Right ventricle myocardium superior (tissue), 1 donor: ENCODE measurements around the gene THUMPD3. TPM values are rescaled to one million over a fixed set of nuclear protein-coding genes. Genes with fewer than 3 reads are reported as not detected.
A peak's percentile ranks its signal among the peaks of the same experiment; 100 is the strongest.

Experiments used
- ATAC-seq: fragments of 200-7000 bp; cut with Tn5 transposase; one replicate; pipeline ENCODE4 v1.9.1; 2020; ENCODE audit warnings: mild to moderate bottlenecking; ENCODE audit not compliant: poor library complexity
- DNase-seq: peaks from one replicate; pipeline ENCODE4 v3.0.0-alpha.2; 2020
- intact Hi-C: fragments of 100-400 bp; cut with DNase I; formaldehyde crosslinking; loops from one replicate; pipeline ENCODE4 v1.11.2; 2022
- total RNA-seq: library from RNA; stranded (reverse); fragmentation: NEBNext Ultra II Directional; extraction: Animal tissue kit (Norgen Biotek cat#: 25700); gene quantifications from one replicate; pipeline ENCODE4 v1.2.1, GENCODE V29; 2021
- donor health status: DM: no; HTN: yes; CAD: no; lungs with severe emphysema.

THUMPD3 gene
- total RNA-seq, 1 donor from 2014 or later, result 52.9 TPM

DNA sequence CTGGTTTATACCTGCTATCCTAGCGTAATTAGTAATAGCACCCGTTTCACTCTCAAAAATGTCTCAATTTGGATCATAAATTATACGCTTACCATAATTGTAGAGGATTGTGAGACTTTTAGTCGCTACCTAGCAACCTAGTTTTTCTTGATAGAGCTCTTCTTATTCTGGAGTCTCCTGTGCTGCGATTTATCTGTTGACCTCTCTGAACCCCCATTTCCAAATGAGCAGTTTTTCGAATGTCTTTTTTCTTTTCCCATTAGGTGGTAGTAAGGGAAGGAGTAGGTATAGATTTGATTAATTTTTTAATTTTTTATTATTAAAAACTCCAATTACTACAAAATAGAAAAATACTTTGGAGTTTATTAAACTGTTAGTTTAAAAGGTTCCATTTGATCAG lies 45.2 kb downstream of the THUMPD3 start:
- DNase-seq, result no peak
- intact Hi-C loops, result no loop called here
- ATAC-seq, result no peak

DNA sequence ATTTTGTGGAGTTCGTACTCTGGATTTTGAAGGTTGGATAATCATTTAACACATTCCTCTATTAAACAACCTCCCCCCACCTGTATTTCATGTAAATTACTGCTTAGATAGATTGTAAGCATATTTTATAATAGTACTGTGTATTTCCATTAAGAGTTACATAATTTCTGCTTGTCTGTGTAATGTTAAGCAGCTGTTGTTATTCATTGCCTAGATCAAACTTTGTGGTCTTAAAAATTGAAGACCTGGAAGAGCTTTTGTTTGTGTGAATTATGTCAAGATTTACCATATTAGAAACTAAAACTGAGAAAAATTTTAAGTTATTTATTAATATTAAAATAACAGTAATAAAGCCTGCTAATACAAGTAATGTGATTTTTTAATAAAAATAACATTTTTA lies 45.7 kb downstream of the THUMPD3 start:
- ATAC-seq, result no peak
- DNase-seq, result no peak
- intact Hi-C loops, result no loop called here

DNA sequence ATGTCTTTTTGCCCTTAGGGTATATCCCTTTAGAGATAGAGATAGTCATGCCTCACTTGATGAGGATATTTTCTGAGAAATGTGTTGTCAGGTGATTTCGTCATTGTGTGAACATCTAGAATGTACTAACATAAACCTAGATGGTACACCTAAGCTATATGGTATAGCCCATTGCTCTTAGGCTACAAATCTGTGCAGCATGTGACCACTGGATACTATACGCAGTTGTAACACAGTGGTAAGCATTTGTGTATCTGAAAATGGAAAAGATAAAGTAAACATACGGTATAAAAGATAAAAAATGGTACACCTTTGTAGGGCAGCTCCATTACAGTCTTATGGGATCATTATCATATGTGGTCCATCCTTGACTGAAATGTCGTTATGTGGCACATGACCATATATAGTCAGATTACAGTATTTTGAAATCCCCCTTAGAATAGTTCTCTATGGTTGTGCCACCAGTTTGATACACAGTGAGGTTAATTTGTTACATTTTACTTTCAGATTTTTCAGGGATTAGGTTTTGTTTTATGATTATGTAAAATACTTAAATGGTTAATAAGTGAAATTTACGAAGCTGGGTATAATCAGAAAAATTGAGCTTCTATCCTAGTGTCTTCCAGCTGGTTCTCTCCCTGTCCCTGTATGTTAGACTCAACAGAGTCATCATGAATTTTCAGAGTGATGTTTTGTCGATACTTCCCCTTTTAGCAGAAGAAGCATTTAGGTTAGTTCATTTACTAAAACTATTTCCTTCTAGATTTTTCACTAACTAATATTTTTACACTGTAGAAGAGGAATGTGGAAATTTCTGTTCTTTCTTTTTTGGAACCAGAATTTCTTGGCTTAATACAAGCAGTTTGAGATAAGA lies 47.4 kb downstream of the THUMPD3 start:
- DNase-seq (no peak), ATAC-seq (no peak)
- intact Hi-C loops, result no loop called here

DNA sequence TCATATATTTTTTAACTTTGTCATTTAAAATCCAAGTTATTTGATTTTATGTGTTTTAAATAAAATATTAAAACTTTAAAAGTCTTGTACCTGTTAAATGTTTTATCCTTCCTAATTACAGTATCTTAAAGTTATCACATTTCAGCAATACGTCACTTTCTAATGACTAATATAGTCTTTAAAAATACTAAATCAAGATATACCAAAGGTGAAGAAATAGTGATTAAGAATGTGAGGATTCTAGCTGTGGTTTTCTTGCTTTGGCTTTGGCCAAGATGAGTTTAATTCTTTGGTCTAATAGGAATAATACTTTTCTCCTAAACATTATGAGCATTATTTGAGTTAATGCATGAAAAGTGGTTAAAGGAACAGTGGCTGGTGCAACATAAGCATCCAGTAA lies 48.4 kb downstream of the THUMPD3 start:
- ATAC-seq (no peak), DNase-seq (no peak)
- intact Hi-C loops, result no loop called here

DNA sequence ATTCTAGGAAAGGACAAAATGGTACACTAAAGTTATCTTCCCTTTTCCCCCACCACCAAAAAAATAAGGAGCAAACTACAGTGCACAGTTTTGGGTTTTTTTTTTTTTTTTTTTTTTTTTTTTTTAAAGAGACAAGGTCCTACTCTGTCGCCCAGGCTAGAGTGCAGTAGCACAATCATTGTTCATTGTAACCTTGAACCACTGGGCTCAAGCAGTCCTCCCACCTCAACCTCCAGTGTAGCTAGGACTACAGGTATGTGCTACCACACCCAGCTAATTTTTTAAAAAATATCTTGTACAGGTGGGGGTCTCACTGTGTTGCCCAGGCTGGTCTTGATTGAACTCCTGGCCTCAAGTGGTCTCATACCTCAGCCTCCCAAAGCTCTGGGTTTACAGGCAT lies 49.4 kb downstream of the THUMPD3 start:
- ATAC-seq (no peak), DNase-seq (no peak)
- intact Hi-C loops, result no loop called here

DNA sequence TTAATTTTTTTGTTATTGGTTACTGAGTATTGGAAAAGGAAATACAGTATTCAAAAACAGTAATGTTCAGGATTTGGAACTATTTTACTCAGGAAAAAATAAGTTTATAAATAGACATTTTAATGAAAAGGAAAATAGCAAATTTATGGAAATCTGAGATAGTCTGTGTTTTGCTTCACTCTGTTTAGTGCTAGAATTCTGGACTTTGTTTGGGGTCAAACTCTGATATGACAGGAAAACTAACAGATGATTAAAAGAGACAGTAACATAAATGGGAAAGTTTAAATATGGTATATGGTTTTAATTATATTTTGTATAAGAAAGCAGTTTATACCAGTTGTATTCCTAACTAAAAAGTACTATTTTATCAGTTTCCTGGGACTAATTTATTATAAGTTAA lies 52.0 kb downstream of the THUMPD3 start:
- intact Hi-C loops, result no loop called here
- ATAC-seq, result no peak
- DNase-seq, result no peak

DNA sequence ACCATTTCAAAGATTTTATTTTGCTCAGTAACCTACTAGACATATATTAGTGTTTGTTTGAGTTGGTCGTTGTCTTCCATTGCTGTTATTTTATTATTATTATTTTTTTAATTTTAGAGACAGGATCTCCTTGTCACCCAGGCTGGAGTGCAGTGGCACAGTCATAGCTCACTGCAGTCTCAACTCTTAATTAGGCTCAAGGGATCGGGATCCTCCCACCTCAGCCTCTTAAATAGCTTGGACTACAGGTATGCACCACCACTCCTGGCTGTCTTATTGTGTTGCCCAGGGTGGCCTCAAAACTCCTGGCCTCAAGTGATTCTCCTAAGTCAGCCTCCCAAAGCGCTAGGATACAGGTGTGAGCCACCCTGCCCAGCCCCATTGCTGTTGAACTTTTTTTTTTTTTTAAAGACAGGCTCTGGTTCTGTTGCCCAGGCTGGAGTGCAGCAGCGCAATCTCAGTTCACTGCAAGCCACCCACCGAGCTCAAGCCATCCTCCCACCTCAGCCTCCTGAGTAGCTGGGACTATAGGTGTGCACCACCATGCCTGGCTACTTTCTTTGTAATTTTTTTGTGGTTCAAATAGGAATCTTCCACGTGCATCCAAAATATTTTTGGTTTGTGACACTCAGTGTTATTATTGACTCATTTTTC lies 52.8 kb downstream of the THUMPD3 start:
- intact Hi-C loops, result no loop called here
- ATAC-seq (no peak), DNase-seq (no peak)

DNA sequence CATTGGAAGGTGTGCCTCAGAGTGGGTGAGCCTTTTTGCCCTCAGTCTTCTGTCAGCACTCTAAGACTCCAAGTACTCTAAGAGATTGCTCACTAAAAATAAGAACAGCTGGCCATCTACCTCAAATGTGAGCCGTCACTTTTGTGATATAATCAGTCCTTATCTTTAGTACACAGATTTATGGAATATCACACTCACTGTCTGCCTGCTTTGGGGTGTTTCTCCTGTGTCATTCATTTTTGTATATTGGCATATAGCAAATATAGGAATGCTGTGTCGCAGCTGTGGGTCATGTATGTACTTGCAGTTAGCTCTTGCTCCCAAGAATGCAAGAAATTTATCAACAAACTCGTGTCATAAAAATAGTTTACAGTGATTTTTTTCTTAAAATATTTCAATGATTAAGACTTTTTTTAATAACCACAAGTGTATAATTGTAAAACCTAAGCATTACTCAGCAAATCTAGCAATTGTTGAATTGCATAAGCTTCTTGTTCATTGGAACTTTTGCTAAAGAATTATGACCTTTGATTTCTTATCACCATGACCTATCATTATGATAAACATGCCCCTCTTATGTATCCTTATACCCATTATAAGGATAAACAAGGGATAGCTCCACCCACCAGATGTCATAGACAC lies 53.4 kb downstream of the THUMPD3 start:
- intact Hi-C loops, result no loop called here
- ATAC-seq (peak; percentile 36), DNase-seq (no peak)

DNA sequence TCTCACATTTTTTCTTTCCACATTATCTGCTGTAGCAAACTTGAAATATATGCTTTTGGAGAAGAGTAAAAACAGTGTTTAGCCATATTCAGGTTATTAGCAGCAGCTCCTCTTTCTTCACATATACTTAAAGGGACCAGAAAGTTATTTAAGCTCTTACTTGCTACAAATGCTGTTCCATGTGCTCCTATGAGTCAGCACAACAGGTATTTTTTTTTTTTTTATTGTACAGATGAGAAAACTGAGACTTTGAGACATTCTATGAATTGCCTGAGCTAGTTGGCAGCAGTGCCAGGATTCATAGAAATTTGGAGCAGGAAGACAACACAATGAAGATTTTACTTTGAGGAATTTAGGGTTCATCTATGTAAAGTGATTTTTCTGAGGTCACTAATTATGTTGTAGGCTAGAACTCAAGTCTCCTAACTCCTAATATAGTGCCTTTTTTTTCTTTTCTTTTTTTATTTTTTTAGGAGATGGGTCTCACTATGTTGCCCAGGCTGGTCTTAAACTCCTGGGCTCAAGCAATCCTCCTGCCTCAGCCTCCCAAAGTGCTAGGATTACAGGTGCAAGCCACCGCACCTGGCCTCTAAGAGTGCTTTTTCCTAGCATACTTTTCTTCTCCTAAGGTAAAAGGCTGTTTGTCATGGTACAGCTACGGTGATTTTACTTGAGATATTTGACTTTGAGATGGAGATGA lies 58.1 kb downstream of the THUMPD3 start:
- ATAC-seq (no peak), DNase-seq (no peak)
- intact Hi-C loops, result loop anchor here (5.0 kb wide), 1 partner anchor 59 kb away; the partner anchor contains the start of gene THUMPD3

DNA sequence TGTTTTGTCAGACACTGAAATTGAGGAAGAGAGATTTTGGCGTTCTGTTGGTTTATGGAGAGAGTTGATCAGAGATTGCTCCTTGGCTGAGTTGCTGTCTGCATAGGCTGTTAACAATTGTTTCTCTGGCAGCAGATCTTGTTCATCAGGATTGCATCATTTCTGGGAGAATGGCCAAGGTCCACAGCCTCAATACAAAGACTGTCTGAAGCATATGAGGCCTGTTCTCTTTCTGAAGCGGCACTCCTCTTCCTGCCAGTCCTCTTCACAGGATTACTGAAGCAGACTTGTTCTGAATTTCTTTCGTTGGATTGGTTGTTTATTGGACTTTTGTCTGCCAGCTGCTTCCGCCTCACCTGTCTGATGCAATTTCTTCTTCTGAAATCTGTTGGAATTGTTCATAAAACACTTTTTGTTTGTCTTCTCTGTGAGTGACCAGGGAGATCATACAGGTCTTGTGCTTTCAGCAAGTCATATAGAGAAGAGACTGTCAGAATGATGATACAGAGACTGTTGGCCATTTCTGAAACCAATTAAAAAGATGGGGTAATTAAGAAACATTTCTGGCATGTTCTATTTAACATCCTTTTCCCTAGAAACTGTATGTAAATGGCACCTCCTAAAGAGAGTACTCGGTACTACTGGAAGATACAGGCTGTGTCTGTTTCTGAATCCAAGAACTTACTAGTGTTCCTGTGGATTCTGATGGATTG lies 60.0 kb downstream of the THUMPD3 start:
- DNase-seq (peak; percentile 48), ATAC-seq (peak; percentile 96)
- intact Hi-C loops, result loop anchor here (5.0 kb wide), 1 partner anchor 61 kb away; the partner anchor contains the start of gene THUMPD3

DNA sequence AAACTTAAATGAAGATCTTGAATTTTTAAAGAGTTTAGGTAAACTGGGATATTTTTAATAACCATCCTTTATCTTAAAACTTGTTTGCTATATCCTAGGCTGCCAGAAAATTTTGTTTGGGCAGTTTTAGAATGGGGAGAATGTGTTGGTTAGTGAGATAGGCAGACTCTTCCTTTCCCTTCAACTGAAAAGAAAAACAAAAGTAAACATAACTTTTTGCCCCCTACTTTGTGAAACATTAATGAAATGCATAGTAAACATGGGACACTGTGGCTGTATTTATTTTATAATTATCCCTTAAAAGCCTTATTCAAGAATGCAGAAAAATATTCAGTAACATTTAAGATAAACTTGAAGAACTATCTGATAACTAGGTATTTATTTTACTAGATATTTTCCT lies 65.6 kb downstream of the THUMPD3 start:
- no peak for ATAC-seq
- DNase-seq, result no peak
- intact Hi-C loops, result loop anchor here (5.0 kb wide), 1 partner anchor 41 kb away; no protein-coding TSS in a partner anchor

DNA sequence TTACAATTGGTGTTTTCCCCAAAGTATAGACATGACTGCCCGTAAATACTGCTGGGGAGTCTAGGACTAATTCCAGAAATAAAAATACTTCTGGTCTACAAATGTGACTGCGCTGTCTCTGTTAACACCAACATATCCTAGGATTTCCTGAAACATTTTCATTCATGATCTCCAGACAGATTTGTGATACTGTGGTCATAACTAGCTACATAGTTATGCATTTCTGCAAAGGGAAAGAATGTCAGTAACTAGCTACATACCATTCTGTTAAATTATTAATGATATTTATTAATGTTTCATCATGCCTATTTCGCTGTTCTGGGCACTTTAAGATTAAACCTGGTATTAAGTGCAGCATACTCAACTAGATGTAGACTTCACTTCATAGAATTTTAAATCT lies 67.9 kb downstream of the THUMPD3 start:
- no peak for DNase-seq
- ATAC-seq, result no peak
- intact Hi-C loops, result no loop called here

DNA sequence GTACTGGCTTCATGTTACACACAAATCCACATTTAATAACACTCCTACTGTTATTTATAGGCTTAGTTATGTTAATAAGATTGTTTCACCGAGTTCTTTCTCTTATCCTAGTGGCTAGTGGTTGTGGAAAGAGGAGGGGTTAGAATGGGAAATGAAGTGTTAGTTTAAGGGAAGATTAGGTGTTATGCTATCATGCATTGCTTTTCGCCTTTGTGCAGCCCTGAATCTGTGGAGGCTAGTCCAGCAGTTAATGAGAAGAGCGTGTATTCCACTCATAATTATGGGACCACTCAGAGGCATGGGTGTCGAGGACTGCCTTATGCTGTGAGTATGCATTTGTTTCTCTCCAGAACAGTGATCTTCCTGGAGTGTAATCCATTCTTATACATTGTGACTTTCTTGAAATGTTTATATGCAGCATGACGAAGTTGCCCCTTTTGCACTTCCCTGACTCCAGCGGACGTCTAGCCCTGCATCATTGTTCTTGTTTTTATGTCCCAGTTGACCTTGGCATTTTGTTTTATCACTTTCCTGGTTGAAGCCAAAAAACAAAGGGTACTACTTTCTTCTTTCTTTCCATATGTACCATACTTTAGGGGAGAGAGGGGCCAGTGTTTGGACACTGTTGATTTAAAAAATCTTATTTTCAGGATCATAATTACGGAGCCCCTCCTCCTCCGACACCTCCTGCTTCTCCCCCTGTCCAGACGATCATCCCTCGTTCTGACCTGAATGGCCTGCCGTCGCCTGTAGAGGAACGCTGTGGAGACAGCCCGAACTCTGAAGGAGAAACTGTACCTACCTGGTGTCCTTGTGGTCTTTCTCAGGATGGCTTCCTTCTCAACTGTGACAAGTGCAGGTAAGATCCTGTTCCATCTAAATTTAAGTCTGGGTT lies 71.0 kb downstream of the THUMPD3 start:
- DNase-seq, result no peak
- intact Hi-C loops, result no loop called here
- ATAC-seq, result peak; percentile 32

DNA sequence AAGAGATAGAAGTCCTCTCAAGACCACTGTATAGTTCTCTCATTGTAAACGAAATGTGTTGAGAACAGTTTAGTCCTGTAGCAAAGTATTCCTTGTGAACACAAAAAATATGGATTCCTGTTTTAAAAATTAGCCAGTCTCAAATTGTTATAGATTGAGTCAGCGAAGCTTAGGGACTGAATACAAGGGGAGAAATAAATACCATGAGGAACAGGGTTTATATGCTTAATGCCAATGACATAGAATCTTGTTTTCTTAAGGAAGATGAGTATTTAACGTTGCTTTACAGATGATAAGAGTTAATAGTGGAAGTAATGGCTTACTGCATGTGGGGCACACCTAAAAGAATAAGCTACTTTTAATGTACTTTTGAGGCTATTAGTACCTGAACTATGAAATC lies 72.5 kb downstream of the THUMPD3 start:
- no peak for ATAC-seq
- DNase-seq, result no peak
- intact Hi-C loops, result no loop called here
